HEK293 (cell line): ENCODE results near the gene ADCY7.

Experiments
- CTCF ChIA-PET: fragments of 350-600 bp; formaldehyde crosslinking; extraction: SDS; loops from one replicate; lab custom pipeline; 2021; ENCODE audit warnings: antibody characterized with exemption; lab: Yijun Ruan, JAX
- POLR2A ChIA-PET: fragments of 300-600 bp; formaldehyde crosslinking; extraction: SDS; loops from one replicate; lab custom pipeline; 2020; ENCODE audit warnings: antibody characterized with exemption, inconsistent platforms; lab: Yijun Ruan, JAX
- H3K27ac ChIP-seq: fragments of 200-500 bp; sonication (Bioruptor generic); 2 replicates; pipeline ENCODE4 v1.5.1; 2014; ENCODE audit warnings: low read depth, low read length, control low read depth, inconsistent platforms; ENCODE audit errors: extremely low read depth
- H3K36me3 ChIP-seq, 2 experiments: fragments of 200-500 bp in 1 of 2; sonication (Bioruptor generic) in 1 of 2; 1 replicate in 1 of 2; 2 replicates in 1 of 2; pipeline ENCODE4 v1.5.1; 2014 to 2017; ENCODE audit warnings: inconsistent platforms in 2 of 2, low read length in 2 of 2; ENCODE audit not compliant: control insufficient read depth in 2 of 2, insufficient read depth in 1 of 2
- H3K4me1 ChIP-seq: fragments of 200-500 bp; sonication (Bioruptor generic); 2 replicates; pipeline ENCODE4 v1.5.1; 2014; ENCODE audit warnings: mild to moderate bottlenecking, low read length, inconsistent platforms; ENCODE audit not compliant: control insufficient read depth, insufficient read depth
- H3K4me3 ChIP-seq: 2 replicates; pipeline ENCODE4 v1.5.1; 2011; ENCODE audit warnings: low read depth, mild to moderate bottlenecking, control low read depth, low read length, moderate library complexity
- H3K9me3 ChIP-seq: fragments of 200-500 bp; sonication (Bioruptor generic); 2 replicates; pipeline ENCODE4 v1.5.1; 2014; ENCODE audit warnings: low read depth, low read length, inconsistent platforms; ENCODE audit not compliant: control insufficient read depth, insufficient read depth
- BCL6B ChIP-seq: fragments of 450-650 bp; formaldehyde crosslinking; IDR thresholded peaks from 2 replicates; pipeline ENCODE4 v1.5.1; 2017; ENCODE audit warnings: missing biosample characterization, missing genetic modification characterization
- GLIS1 ChIP-seq: fragments of 450-650 bp; formaldehyde crosslinking; IDR thresholded peaks from 2 replicates; pipeline ENCODE4 v1.5.1; 2016; ENCODE audit warnings: missing biosample characterization, missing genetic modification characterization
- GLIS2 ChIP-seq: fragments of 450-650 bp; formaldehyde crosslinking; IDR thresholded peaks from 2 replicates; pipeline ENCODE4 v1.5.1; 2016; ENCODE audit warnings: missing biosample characterization, missing genetic modification characterization
- PRDM2 ChIP-seq: fragments of 450-650 bp; formaldehyde crosslinking; IDR thresholded peaks from 2 replicates; pipeline ENCODE4 v1.5.1; 2016; ENCODE audit warnings: missing biosample characterization, missing genetic modification characterization, borderline replicate concordance
- RBAK ChIP-seq: fragments of 450-650 bp; formaldehyde crosslinking; IDR thresholded peaks from 2 replicates; pipeline ENCODE4 v1.5.1; 2016; ENCODE audit warnings: missing biosample characterization, missing genetic modification characterization
- SCRT2 ChIP-seq: fragments of 450-650 bp; formaldehyde crosslinking; IDR thresholded peaks from 2 replicates; pipeline ENCODE4 v1.5.1; 2016; ENCODE audit warnings: missing biosample characterization, missing genetic modification characterization
- ZIC2 ChIP-seq: fragments of 450-650 bp; formaldehyde crosslinking; IDR thresholded peaks from 2 replicates; pipeline ENCODE4 v1.5.1; 2016; ENCODE audit warnings: missing biosample characterization, missing genetic modification characterization
- ZNF10 ChIP-seq: fragments of 450-650 bp; formaldehyde crosslinking; IDR thresholded peaks from 2 replicates; pipeline ENCODE4 v1.5.1; 2017; ENCODE audit warnings: missing biosample characterization, missing genetic modification characterization
- ZNF169 ChIP-seq: fragments of 450-650 bp; formaldehyde crosslinking; IDR thresholded peaks from 2 replicates; pipeline ENCODE4 v1.5.1; 2016; ENCODE audit warnings: missing biosample characterization, missing genetic modification characterization
- ZNF280C ChIP-seq: fragments of 450-650 bp; formaldehyde crosslinking; IDR thresholded peaks from 2 replicates; pipeline ENCODE4 v1.5.1; 2016; ENCODE audit warnings: missing biosample characterization, missing genetic modification characterization
- ZNF521 ChIP-seq: fragments of 450-650 bp; formaldehyde crosslinking; IDR thresholded peaks from 2 replicates; pipeline ENCODE4 v1.5.1; 2017; ENCODE audit warnings: missing biosample characterization, mild to moderate bottlenecking, missing genetic modification characterization
- ZNF548 ChIP-seq: fragments of 450-650 bp; formaldehyde crosslinking; IDR thresholded peaks from 2 replicates; pipeline ENCODE4 v1.5.1; 2016; ENCODE audit warnings: missing biosample characterization, missing genetic modification characterization
- ZNF645 ChIP-seq: fragments of 450-650 bp; formaldehyde crosslinking; IDR thresholded peaks from 2 replicates; pipeline ENCODE4; 2016; ENCODE audit warnings: missing biosample characterization, missing genetic modification characterization
- ZNF747 ChIP-seq: fragments of 450-650 bp; formaldehyde crosslinking; IDR thresholded peaks from 2 replicates; pipeline ENCODE4 v1.5.1; 2016; ENCODE audit warnings: missing biosample characterization, missing genetic modification characterization
- ZSCAN23 ChIP-seq: fragments of 450-650 bp; formaldehyde crosslinking; IDR thresholded peaks from 2 replicates; pipeline ENCODE4 v1.5.1; 2016; ENCODE audit warnings: missing biosample characterization, missing genetic modification characterization
- TF ChIP-seq, protein P1 (sequence below): fragments of 450-650 bp; formaldehyde crosslinking; IDR thresholded peaks from 2 replicates; pipeline ENCODE4 v1.5.1; 2016; ENCODE audit warnings: missing biosample characterization, missing genetic modification characterization
- TF ChIP-seq, protein P2 (sequence below): fragments of 450-650 bp; formaldehyde crosslinking; IDR thresholded peaks from 2 replicates; pipeline ENCODE4 v1.5.1; 2016; ENCODE audit warnings: missing biosample characterization, missing genetic modification characterization
- TF ChIP-seq, protein P3 (sequence below): fragments of 450-650 bp; formaldehyde crosslinking; IDR thresholded peaks from 2 replicates; pipeline ENCODE4 v1.5.1; 2016; ENCODE audit warnings: missing biosample characterization, missing genetic modification characterization

Gene ADCY7

GRCh38 chr16:50296807-50297206, 30.5 kb downstream of the ADCY7 start (continued):
- no peak for TF ChIP-seq ZNF548 (tag by site-specific recombination)
- TF ChIP-seq RBAK (tag by site-specific recombination), result no peak
- no peak for TF ChIP-seq ZSCAN23
- no peak for TF ChIP-seq ZNF747 (tag by site-specific recombination)
- TF ChIP-seq ZNF280C (tag by site-specific recombination), result no peak
- TF ChIP-seq, protein P1, sequence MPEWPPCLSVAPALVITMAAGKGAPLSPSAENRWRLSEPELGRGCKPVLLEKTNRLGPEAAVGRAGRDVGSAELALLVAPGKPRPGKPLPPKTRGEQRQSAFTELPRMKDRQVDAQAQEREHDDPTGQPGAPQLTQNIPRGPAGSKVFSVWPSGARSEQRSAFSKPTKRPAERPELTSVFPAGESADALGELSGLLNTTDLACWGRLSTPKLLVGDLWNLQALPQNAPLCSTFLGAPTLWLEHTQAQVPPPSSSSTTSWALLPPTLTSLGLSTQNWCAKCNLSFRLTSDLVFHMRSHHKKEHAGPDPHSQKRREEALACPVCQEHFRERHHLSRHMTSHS (tag by site-specific recombination), result no peak

GRCh38 chr16:50297301-50298074, 31.1 kb downstream of the ADCY7 start:
- H3K4me1 ChIP-seq, result no peaks in the 10 kb centered on the region
- POLR2A ChIA-PET, result interaction anchor here (0.5 kb wide), 1 partner anchor 11 kb away, joined by 3 read pairs; no protein-coding TSS in a partner anchor
- peaks cover 0 to 14% of the 10 kb centered on the region in 2 experiments; a peak in 1 of 3 replicates for H3K36me3 ChIP-seq
- H3K4me3 ChIP-seq, result no peak overlapping the region
- CTCF ChIA-PET, result no interaction called here
- no peaks in the 10 kb centered on the region for H3K9me3 ChIP-seq
- no peak overlapping the region for H3K27ac ChIP-seq
- TF ChIP-seq ZIC2, result peak; percentile 78
- peak; percentile 49 for TF ChIP-seq BCL6B
- TF ChIP-seq ZNF169 (tag by site-specific recombination), result no peak
- TF ChIP-seq, protein P2, sequence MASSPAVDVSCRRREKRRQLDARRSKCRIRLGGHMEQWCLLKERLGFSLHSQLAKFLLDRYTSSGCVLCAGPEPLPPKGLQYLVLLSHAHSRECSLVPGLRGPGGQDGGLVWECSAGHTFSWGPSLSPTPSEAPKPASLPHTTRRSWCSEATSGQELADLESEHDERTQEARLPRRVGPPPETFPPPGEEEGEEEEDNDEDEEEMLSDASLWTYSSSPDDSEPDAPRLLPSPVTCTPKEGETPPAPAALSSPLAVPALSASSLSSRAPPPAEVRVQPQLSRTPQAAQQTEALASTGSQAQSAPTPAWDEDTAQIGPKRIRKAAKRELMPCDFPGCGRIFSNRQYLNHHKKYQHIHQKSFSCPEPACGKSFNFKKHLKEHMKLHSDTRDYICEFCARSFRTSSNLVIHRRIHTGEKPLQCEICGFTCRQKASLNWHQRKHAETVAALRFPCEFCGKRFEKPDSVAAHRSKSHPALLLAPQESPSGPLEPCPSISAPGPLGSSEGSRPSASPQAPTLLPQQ, result 0 out of 2 replicates have a peak, but pooled peaks have one; percentile 28
- no peak for TF ChIP-seq GLIS2 (tag by site-specific recombination)
- TF ChIP-seq GLIS1 (tag by site-specific recombination), result peak; percentile 26; the same call in 1 of the 2 replicates
- TF ChIP-seq, all 188 proteins: peak for 4

GRCh38 chr16:50298075-50298460, 31.7 kb downstream of the ADCY7 start:
- POLR2A ChIA-PET, result no interaction called here
- no peaks in the 10 kb centered on the region for H3K9me3 ChIP-seq
- no peak overlapping the region for H3K27ac ChIP-seq
- no peaks in the 10 kb centered on the region for H3K4me1 ChIP-seq
- H3K4me3 ChIP-seq, result no peak overlapping the region
- CTCF ChIA-PET, result no interaction called here
- peaks cover 0 to 9% of the 10 kb centered on the region in 2 experiments; a peak in 1 of 3 replicates for H3K36me3 ChIP-seq
- TF ChIP-seq ZNF645 (tag by site-specific recombination), result no peak
- no peak for TF ChIP-seq ZNF521 (tag by site-specific recombination)
- TF ChIP-seq PRDM2 (tag by site-specific recombination), result no peak
- TF ChIP-seq ZNF10 (tag by site-specific recombination), result no peak
- TF ChIP-seq SCRT2 (tag by site-specific recombination), result no peak
- TF ChIP-seq, protein P3, sequence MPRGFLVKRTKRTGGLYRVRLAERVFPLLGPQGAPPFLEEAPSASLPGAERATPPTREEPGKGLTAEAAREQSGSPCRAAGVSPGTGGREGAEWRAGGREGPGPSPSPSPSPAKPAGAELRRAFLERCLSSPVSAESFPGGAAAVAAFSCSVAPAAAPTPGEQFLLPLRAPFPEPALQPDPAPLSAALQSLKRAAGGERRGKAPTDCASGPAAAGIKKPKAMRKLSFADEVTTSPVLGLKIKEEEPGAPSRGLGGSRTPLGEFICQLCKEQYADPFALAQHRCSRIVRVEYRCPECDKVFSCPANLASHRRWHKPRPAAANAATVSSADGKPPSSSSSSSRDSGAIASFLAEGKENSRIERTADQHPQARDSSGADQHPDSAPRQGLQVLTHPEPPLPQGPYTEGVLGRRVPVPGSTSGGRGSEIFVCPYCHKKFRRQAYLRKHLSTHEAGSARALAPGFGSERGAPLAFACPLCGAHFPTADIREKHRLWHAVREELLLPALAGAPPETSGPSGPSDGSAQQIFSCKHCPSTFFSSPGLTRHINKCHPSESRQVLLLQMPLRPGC, result no peak
